ENCODE measurements around the gene UNKL.

The UNKL gene

DNA sequence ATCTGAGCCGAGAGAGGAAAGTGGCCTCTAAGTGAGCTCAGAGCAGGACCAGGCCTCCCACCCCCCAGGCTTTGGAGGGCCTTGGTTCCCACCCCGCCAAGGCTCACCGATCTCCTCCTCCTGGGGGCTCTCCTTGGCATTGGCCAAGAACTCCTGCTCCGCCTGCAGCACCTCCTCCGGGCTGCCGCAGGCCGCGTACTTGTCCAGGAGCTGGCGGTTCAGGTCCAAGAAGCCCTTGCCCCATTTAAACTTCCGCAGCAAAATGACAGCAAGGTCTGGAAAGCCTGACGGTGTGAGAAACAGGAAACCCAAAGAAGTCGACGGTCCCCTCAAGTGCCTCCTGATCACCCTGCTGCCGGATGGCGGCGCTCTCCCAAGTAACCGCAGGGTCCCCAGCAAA lies 64.6 kb downstream of the UNKL start:
- peaks cover 34% of the 10 kb centered on the region for H3K4me1 Mint-ChIP-seq
- no peak for ATAC-seq
- H3K27ac Mint-ChIP-seq = peak overlapping the region; percentile 83
- no peak for DNase-seq (ENCODE audit: low spot score in 2 of 2)
- H3K36me3 Mint-ChIP-seq = peaks cover 49% of the 10 kb centered on the region
- peak overlapping the region; percentile 78 for H3K4me3 Mint-ChIP-seq
- H3K9me3 Mint-ChIP-seq = no peaks in the 10 kb centered on the region

DNA sequence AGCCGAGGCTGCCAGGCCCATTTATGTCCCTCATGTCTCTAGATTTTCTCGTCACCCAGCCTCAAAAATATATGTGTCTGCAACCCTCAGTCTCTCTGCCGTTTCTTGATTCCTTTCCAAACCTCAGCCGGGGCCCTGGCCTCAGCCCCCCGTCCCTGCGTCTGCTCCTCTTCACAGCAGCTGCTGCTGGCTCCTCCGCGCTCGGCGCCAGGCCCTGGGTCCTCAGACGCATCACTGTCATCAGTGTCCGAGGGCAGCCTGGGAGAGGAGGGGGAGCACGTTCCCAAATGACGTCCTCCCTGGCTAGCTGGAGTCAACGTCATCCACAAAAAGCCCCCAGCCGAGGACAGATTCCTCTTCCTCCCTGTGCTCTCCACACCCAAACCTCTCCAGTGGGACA lies 65.2 kb downstream of the UNKL start:
- no peak overlapping the region for H3K27ac Mint-ChIP-seq
- H3K4me1 Mint-ChIP-seq = peaks cover 30% of the 10 kb centered on the region
- H3K36me3 Mint-ChIP-seq = peaks cover 43% of the 10 kb centered on the region
- H3K9me3 Mint-ChIP-seq = no peaks in the 10 kb centered on the region
- no peak for DNase-seq (ENCODE audit: low spot score in 2 of 2)
- H3K4me3 Mint-ChIP-seq = no peak overlapping the region
- ATAC-seq = no peak

DNA sequence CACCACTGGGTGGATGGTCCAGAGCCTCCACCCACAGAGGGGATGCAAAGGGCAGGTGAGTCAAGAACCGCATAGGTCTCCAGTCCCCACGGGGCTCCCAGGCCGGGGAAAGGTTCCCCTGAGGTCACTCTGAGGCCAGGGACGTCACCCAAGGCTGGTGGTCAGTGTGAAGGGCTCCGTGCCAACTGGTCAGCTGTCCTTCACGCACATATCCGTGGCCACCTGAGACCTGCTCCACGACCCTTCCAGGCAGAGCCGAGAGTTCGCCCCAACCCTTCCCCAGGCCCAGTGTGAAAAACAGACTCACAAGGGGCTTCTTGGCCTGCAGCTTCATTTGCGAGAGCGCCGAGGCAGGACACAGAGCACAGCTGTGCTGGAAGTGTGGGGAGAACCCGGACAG lies 65.6 kb downstream of the UNKL start:
- H3K4me3 Mint-ChIP-seq = no peak overlapping the region
- H3K4me1 Mint-ChIP-seq = peaks cover 30% of the 10 kb centered on the region
- ATAC-seq = no peak
- H3K27ac Mint-ChIP-seq = no peak overlapping the region
- no peak for DNase-seq (ENCODE audit: low spot score in 2 of 2)
- peaks cover 43% of the 10 kb centered on the region for H3K36me3 Mint-ChIP-seq
- H3K9me3 Mint-ChIP-seq = no peaks in the 10 kb centered on the region

DNA sequence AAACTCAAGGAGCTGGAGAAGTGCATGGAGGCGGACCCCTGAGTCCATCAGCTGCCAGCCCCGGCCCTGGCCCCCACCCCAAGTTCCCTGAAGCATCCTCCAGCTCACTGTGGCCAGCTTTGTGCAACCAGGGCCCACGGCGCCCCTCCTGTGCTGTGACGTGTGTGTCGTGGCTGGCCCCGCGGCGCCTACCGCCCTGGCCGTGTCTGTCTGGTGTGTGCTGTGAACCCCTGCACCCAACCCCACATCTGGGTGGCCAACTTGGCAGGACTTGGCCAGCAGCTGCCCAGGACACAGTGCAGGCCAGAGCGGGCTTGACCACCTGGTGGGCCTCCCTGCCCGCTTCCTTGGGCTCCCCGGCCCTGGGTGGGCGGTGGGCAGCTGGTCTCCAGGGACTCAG lies 66.1 kb downstream of the UNKL start:
- Mint-ChIP-seq H3K4me1 (peaks cover 27% of the 10 kb centered on the region), H3K27ac (no peak overlapping the region), H3K36me3 (peaks cover 43% of the 10 kb centered on the region), H3K9me3 (no peaks in the 10 kb centered on the region), H3K4me3 (no peak overlapping the region)
- no peak for DNase-seq (ENCODE audit: low spot score in 2 of 2)
- no peak for ATAC-seq

DNA sequence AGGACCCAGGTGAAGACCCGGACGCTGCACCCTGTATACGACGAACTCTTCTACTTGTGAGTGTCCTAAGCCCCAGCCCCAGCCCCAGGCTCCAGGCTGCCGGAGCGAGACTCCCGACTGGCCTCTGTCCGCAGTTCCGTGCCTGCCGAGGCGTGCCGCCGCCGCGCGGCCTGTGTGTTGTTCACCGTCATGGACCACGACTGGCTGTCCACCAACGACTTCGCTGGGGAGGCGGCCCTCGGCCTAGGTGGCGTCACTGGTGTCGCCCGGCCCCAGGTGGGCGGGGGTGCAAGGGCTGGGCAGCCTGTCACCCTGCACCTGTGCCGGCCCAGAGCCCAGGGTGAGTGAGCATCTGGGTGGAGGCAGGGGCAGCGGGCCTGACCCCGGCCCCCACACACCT lies 66.5 kb downstream of the UNKL start:
- H3K4me3 Mint-ChIP-seq = no peak overlapping the region
- H3K4me1 Mint-ChIP-seq = peaks cover 27% of the 10 kb centered on the region

DNA sequence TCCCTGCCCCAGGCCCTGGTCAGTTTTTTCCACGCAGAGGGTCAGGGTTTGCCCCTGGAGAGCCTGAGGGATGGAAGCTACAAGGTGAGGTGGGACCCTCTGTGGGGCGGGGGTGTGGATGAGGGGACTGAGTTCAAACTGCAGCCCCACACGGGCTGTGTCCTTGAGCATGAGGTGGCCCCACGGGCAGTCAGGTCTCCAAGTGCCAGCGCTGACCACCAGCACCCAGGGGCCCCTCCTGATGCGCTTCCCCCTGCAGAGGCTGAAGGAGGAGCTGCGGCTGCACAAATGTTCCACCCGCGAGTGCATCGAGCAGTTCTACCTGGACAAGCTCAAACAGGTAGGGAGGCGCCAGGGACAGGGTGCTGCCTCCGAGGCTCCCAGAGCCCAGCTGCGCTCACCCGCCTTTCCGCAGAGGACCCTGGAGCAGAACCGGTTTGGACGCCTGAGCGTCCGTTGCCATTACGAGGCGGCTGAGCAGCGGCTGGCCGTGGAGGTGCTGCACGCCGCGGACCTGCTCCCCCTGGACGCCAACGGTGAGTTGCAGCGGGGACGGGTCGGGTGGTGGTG lies 67.1 kb downstream of the UNKL start:
- no peak for ATAC-seq
- Mint-ChIP-seq H3K4me1 (peaks cover 27% of the 10 kb centered on the region), H3K4me3 (no peak overlapping the region), H3K27ac (no peak overlapping the region), H3K36me3 (peaks cover 39% of the 10 kb centered on the region), H3K9me3 (no peaks in the 10 kb centered on the region)
- no peak for DNase-seq (ENCODE audit: low spot score in 2 of 2)

More for the DNA sequence above, 66.5 kb downstream of the UNKL start:
- no peaks in the 10 kb centered on the region for H3K9me3 Mint-ChIP-seq
- no peak overlapping the region for H3K27ac Mint-ChIP-seq
- H3K36me3 Mint-ChIP-seq = peaks cover 43% of the 10 kb centered on the region
- DNase-seq (ENCODE audit: low spot score in 2 of 2) = peak in 1 of 2 donors; percentile 51
- ATAC-seq = no peak

DNA sequence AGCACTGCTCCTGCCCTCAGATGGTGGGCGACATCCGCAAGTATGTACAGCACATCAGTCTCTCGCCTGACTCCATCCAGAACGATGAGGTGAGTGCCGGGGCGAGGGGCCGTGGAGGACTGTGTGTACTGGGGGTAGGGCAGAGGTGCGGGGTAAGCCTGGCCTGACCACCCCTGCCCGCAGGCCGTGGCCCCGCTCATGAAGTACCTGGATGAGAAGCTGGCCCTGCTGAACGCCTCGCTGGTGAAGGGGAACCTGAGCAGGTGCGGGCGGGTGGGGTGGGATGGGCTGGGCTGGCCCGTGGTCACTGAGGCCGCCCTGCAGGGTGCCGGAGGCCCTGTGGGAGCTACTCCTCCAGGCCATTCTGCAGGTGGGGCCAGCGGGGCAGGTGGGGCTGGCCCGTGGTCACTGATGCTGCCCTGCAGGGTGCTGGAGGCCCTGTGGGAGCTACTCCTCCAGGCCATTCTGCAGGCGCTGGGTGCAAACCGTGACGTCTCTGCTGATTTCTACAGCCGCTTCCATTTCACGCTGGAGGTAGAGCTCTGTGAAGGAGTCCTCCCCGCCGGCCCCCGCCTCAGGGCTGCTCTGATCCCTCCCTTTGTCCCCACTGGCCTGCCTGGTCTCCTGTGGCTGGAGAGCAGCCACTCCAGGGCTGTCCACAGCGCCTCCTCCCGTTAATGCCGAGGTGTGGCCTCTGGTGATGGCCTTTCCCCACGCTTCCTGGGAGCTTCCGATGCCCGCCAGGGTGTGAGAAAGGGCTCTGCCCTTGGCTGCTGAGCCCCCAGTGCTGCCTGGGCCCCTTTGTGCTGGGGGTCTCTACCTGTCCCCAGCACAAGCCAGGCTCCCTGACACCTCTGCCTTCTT lies 67.8 kb downstream of the UNKL start:
- ATAC-seq = no peak
- DNase-seq (ENCODE audit: low spot score in 2 of 2) = peak in 1 of 2 donors; percentile 50
- Mint-ChIP-seq H3K4me3 (no peak overlapping the region), H3K4me1 (peaks cover 29% of the 10 kb centered on the region), H3K36me3 (peaks cover 37% of the 10 kb centered on the region), H3K9me3 (no peaks in the 10 kb centered on the region), H3K27ac (no peak overlapping the region)

DNA sequence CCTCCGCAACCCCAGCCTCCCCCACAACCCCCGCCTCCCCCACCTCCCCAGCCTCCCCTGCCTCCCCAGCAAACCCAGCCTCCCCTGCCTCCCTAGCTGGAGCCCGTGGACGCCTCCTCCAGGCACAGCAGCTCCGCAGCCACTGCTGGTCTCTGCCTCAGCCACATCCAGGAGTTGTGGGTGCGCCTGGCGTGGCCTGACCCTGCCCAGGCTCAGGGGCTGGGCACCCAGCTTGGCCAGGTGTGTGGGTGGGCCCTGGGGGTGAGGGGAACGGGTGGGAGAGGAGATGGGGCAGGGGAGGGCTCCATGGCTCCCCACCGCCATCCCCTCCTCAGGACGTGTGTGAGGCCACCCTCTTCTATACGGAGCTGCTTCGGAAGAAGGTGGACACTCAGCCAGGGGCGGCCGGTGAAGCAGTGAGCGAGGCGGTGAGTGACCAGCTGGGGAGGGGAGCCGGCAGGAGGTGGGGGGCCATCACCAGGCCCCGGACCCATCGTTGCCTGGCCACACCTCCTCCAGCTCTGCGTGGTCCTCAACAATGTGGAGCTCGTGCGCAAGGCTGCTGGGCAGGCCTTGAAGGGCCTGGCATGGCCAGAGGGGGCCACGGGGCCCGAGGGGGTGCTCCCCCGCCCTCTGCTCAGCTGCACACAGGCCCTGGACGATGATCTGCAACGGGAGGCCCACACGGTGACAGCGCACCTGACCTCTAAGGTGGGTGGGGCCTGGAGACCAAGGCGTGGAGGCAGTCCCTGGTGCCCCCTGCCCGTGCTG lies 68.7 kb downstream of the UNKL start:
- DNase-seq (ENCODE audit: low spot score in 2 of 2) (no peak), ATAC-seq (no peak)
- Mint-ChIP-seq H3K9me3 (no peaks in the 10 kb centered on the region), H3K4me3 (no peak overlapping the region), H3K36me3 (peaks cover 31% of the 10 kb centered on the region), H3K27ac (no peak overlapping the region), H3K4me1 (peaks cover 25% of the 10 kb centered on the region)

DNA sequence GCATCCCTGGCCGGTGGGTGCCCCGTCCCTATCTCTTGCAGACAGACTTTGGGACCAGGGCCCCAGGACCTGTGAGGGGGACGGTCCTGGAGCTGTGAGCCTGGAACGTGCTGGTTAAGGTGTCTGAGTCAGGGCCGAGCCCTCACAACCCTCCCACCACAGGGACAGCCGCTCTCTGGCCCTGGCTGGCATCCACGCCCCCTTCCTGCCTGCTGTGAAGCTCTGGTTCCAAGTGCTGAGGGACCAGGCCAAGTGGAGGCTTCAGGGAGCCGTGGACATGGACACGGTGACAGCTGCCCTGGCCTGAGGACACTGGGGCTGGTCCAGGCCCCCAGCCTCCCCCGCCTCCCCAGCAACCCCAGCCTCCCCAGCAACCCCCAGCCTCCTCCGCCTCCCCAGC lies 69.4 kb downstream of the UNKL start:
- peaks cover 23% of the 10 kb centered on the region for H3K36me3 Mint-ChIP-seq
- DNase-seq (ENCODE audit: low spot score in 2 of 2) (no peak), ATAC-seq (no peak)
- H3K27ac Mint-ChIP-seq = no peak overlapping the region
- no peak overlapping the region for H3K4me3 Mint-ChIP-seq
- peaks cover 18% of the 10 kb centered on the region for H3K4me1 Mint-ChIP-seq
- H3K9me3 Mint-ChIP-seq = no peaks in the 10 kb centered on the region

DNA sequence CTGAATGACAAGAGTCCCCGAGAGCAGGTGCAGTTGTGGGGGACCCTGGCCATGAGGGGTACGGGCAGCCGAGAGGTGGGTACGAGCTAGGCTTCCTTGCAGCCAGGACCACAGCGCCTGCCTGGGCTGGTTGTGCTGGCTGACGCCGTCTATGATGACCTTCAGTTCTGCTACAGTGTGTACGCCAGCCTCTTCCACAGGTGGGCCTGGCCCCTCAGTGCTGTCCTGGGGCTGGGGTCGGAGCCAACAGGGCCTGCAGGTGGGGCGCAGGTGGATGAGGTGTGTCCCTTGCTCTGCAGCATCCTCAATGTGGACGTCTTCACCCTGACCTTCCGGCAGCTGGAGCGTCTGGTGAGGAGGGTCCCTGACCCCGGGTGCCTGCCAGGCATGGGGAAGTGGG lies 70.0 kb downstream of the UNKL start:
- Mint-ChIP-seq H3K27ac (no peak overlapping the region), H3K4me3 (no peak overlapping the region), H3K36me3 (peaks cover 17% of the 10 kb centered on the region), H3K4me1 (peaks cover 18% of the 10 kb centered on the region), H3K9me3 (no peaks in the 10 kb centered on the region)
- no peak for ATAC-seq
- DNase-seq (ENCODE audit: low spot score in 2 of 2) = no peak

DNA sequence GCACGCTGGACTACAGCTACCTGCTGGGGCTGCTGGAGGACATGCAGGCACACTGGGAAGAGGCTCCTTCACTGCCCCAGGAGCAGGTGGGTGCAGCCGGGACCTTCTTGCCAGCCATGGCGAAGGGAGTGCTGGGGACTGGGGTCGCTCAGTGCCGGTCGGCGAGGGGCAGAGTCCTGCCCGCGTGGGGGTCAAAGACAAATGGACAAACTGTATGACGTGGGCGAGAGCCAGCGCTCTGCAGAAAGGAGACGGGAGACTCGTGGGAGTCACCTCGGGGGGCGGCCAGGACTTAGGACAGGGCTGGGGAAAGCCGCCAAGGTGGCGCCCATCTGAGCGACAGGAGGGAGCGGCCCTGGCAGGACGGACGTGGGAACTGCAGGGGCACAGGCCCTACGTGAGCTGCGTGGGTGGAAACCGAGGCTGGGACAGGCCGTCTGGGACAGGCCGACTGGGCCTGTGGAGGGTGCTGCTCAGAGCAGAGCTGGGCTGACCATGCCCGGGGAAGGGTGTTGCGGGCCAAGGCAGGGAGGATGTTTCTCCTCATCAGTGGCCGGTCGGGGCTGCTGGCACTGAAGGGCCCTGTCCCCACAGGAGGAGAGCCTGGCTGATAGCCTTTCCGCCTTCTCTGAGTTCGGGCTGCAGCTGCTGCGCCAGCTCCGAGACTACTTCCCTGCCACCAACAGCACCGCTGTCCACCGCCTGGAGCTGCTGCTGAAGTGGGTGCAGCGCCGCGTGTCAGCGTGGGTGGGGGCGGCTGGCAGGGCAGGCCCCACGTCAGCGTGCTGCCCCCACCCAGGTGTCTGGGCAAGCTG lies 70.9 kb downstream of the UNKL start:
- H3K9me3 Mint-ChIP-seq = no peaks in the 10 kb centered on the region
- H3K4me3 Mint-ChIP-seq = peak overlapping the region; percentile 65
- H3K27ac Mint-ChIP-seq = peak overlapping the region; percentile 74
- no peak for ATAC-seq
- H3K36me3 Mint-ChIP-seq = peaks cover 9% of the 10 kb centered on the region
- peaks cover 18% of the 10 kb centered on the region for H3K4me1 Mint-ChIP-seq
- DNase-seq (ENCODE audit: low spot score in 2 of 2) = peak in 1 of 2 donors; percentile 59

DNA sequence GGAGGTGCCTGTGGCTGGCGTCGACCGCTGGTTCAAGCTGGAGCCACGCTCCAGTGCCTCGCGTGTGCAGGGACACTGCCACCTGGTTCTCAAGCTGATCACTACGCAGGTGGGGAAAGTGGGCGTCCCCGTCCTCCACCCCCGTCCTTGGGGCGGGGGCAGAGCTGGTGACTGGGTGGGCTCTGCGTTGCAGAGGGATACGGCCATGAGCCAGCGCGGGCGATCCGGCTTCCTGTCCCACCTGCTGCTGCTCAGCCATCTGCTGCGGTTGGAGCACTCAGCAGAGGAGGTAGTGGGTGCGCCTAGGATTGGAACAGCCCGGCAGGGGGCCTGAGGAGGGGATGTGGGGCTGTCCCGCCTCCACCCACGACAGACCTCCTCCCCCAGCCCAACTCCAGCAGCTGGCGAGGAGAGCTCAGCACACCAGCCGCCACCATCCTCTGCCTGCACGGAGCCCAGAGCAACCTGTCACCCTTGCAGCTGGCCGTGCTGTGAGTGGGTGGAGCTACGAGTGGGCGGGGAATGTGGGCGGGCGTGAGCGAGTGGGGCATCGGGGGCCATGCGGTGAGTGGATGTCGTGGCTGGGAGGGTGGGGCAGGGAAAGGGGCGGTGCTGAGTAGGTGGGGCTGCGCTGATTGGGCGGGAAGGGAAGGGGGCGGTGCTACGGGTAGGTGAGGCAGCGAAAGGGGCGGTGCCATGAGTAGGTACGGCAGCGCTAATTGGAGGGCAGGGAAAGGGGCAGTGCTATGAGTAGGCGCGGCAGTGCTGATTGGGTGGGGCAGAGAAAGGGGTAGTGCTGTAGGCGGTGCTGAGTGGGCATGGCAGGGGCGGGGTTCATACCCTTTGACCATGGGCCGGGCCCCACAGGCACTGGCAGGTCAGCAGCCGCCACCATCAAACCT lies 71.7 kb downstream of the UNKL start:
- ATAC-seq = peak; percentile 90
- H3K4me3 Mint-ChIP-seq = peak overlapping the region; percentile 65
- peaks cover 18% of the 10 kb centered on the region for H3K4me1 Mint-ChIP-seq
- H3K36me3 Mint-ChIP-seq = peaks cover 6% of the 10 kb centered on the region
- peak overlapping the region; percentile 74 for H3K27ac Mint-ChIP-seq
- no peaks in the 10 kb centered on the region for H3K9me3 Mint-ChIP-seq
- DNase-seq (ENCODE audit: low spot score in 2 of 2) = peak; percentile 73 to 95

DNA sequence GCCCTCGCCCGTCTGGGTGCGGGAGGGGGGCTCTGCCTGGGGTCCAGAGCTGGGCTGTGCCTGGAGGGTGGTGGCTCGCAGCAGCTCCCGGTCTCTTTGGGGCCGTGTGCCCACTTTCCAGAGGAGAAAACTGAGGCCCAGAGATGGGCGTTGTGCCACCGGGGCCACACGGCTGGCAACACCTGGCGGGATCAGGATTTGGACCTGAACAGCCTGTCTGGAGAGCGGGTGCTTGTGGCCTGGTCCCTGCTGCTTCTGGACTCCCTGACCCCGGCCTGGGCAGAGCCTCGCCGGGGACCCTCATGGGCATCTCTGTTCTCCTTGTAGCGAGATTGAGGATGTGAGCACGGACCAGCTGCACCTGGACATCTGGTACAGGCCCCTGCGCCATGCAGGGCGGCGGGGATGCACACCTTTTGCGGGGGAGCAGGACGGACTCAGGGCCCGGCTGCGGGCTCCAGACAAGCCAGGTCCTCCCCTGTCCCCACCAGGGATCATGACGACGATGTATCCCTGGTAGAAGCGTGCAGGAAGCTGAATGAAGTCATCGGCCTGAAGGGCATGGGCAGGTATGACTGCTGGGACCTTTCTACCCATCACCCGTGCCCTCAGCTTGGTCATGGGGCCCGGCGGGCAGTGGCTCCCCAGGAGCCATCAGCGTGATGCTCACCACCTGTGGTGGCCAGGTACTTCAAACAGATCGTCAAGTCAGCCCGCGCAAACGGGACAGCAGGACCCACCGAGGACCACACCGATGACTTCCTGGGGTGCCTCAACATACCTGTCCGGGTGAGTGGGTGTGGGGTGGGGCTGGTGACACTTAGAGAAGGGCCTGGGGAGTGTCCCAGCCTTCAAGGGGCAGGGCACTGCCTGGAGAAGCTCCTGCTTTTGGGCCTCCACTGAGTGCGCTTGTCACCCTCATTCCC lies 72.7 kb downstream of the UNKL start:
- DNase-seq (ENCODE audit: low spot score in 2 of 2) = no peak
- ATAC-seq = no peak
- Mint-ChIP-seq H3K27ac (no peak overlapping the region), H3K9me3 (no peaks in the 10 kb centered on the region), H3K36me3 (peaks cover 6% of the 10 kb centered on the region), H3K4me1 (peaks cover 18% of the 10 kb centered on the region), H3K4me3 (peak overlapping the region; percentile 65)
